Measurements from ENCODE around the gene AK8.

DNA sequence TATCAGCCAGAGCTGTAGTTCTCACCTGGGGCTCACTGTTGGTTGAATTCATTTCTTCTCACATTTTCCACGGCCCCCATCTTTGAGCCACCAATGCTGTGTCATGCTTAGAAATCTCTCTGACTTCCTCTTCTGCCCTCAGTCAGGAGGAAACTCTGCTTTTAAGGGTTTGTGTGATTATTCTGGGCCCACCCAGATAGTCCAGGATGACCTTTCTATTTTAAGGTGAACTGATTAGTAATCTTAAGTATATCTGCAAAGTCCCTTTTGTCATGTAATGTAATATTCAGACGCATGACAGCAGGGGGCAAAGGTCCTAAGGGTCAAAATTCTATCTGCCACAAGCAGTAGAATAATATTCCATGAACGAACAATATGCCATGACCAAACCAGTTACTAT, 88.4 kb downstream of the AK8 start:
- TF ChIP-seq, protein P1, sequence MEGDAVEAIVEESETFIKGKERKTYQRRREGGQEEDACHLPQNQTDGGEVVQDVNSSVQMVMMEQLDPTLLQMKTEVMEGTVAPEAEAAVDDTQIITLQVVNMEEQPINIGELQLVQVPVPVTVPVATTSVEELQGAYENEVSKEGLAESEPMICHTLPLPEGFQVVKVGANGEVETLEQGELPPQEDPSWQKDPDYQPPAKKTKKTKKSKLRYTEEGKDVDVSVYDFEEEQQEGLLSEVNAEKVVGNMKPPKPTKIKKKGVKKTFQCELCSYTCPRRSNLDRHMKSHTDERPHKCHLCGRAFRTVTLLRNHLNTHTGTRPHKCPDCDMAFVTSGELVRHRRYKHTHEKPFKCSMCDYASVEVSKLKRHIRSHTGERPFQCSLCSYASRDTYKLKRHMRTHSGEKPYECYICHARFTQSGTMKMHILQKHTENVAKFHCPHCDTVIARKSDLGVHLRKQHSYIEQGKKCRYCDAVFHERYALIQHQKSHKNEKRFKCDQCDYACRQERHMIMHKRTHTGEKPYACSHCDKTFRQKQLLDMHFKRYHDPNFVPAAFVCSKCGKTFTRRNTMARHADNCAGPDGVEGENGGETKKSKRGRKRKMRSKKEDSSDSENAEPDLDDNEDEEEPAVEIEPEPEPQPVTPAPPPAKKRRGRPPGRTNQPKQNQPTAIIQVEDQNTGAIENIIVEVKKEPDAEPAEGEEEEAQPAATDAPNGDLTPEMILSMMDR (IDR thresholded peaks at IDR 0.05) = no peak
- TF ChIP-seq, protein P2, sequence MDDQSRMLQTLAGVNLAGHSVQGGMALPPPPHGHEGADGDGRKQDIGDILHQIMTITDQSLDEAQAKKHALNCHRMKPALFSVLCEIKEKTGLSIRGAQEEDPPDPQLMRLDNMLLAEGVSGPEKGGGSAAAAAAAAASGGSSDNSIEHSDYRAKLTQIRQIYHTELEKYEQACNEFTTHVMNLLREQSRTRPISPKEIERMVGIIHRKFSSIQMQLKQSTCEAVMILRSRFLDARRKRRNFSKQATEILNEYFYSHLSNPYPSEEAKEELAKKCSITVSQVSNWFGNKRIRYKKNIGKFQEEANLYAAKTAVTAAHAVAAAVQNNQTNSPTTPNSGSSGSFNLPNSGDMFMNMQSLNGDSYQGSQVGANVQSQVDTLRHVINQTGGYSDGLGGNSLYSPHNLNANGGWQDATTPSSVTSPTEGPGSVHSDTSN (IDR thresholded peaks at IDR 0.05) = no peak
- TF ChIP-seq POLR2AphosphoS5 (IDR thresholded peaks at IDR 0.05; ENCODE audit: low read depth, low read length) = no peak
- TF ChIP-seq RCOR1 (IDR thresholded peaks at IDR 0.05; ENCODE audit: low read length) = no peak
- TF ChIP-seq NFIC (IDR thresholded peaks at IDR 0.05; ENCODE audit: borderline replicate concordance) = no peak
